Jurkat, Clone E6-1 (cell line): ENCODE measurements around the gene DCBLD1. TPM values are rescaled to one million over a fixed set of nuclear protein-coding genes. Genes with fewer than 3 reads are reported as not detected.
A peak's percentile ranks its signal among the peaks of the same experiment; 100 is the strongest.
"Not testable (repeated sequence)": the region's sequence is repeated elsewhere in the genome, so short reads cannot be mapped to it uniquely, and the experiment has no call there.

Source experiments
- DNase-seq: peaks from one replicate; pipeline ENCODE4 v3.0.0-alpha.2; 2011; ENCODE audit warnings: low read depth, low spot score
- H3K4me3 ChIP-seq: 2 replicates; pipeline ENCODE4 v1.5.1; 2011; ENCODE audit warnings: mild to moderate bottlenecking, low read length, control low read depth, moderate library complexity
- polyA plus RNA-seq: library from polyadenylated mRNA; unstranded; fragments of >200 nt; gene quantifications from one replicate; pipeline ENCODE4 v1.2.1, GENCODE V29; 2012; ENCODE audit warnings: missing spikeins; ENCODE audit not compliant: insufficient read length, insufficient read depth

Gene DCBLD1
- 4.9 TPM for polyA plus RNA-seq

- peak; percentile 11 for DNase-seq
- peak within 1 kb of the TSS; percentile 57 for H3K4me3 ChIP-seq
Measured at GRCh38 chr6:117482240-117483003, at the start of gene DCBLD1. DCBLD1 (plus strand) TSS chr6:117482674; CDS start chr6:117482782, 108 bp downstream.

GRCh38 chr6:117440706-117441525 is 41.6 kb upstream of the DCBLD1 start:
- H3K4me3 ChIP-seq, result no peak overlapping the region
- DNase-seq, result no peak

- DNase-seq, result no peak
- H3K4me3 ChIP-seq, result no peak overlapping the region
Measured at GRCh38 chr6:117441824-117442264, 40.6 kb upstream of the DCBLD1 start.

- DNase-seq, result not testable (repeated sequence)
Measured at GRCh38 chr6:117442313-117442712, 40.2 kb upstream of the DCBLD1 start.

GRCh38 chr6:117444600-117444999 is 37.9 kb upstream of the DCBLD1 start:
- H3K4me3 ChIP-seq, result no peak overlapping the region
- DNase-seq, result no peak

More at GRCh38 chr6:117442313-117442712, 40.2 kb upstream of the DCBLD1 start:
- not testable (repeated sequence) for H3K4me3 ChIP-seq

- DNase-seq, result no peak
- H3K4me3 ChIP-seq, result no peak overlapping the region
Measured at GRCh38 chr6:117446861-117447260, 35.6 kb upstream of the DCBLD1 start.

DNA sequence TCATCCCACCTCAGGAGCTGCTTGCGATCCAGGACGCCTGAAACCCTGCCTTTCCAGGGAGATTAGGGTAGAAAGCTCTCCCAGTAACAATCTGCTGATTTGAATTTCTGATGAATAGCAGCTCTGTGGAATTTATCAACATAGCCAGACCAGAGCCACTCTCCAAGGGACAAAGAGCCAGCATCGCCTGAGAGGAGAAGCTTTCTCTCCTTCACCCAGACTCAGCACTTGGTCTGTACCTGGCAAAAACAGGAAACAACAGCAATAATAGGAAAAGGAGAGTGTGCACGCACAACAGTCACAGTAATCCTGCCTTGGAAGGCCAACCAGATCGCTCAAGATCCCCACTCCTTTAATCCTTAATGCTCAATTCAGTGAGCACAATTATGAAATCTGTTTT is 34.5 kb upstream of the DCBLD1 start:
- DNase-seq, result no peak
- no peak overlapping the region for H3K4me3 ChIP-seq

- no peak for DNase-seq
- no peak overlapping the region for H3K4me3 ChIP-seq
Measured at GRCh38 chr6:117448732-117449485, 33.6 kb upstream of the DCBLD1 start.

DNA sequence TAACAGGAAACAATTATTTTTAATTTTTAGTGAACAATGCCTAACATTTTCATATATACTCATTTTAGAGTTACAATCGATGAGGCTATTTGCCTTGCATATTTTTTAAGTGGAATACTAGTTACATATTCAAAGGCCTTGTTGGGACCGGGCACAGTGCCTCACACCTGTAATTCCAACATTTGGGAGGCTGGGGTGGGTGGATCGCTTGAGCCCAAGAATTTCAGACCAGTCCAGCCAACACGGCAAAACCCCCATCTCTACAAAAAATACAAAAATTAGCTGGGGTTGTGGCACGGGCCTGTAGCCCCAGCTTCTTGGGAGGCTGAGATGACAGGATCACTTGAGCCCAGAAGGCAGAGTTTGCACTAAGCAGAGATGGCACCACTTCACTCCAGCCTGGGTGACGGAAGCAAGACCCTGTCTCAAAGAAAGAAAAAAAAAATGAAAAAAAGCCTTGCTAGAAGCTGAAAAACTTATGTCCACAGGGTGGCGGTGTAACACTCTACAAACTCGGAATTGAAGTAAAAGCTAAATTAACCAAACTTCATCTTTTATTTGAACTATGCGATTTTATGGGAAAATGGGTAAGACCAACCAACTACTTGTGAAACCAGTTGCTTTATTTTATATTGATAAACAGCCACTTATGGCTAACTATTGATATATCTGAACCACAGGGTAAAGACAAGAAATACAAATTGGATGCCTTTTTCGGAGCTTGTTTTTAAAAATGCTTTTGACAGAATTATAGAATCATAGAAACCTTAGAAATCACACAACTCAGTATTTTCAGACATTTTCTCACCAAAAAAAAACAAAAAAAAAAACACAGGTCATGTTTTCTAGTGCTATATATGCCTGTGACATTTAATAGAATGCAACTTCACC is 32.7 kb upstream of the DCBLD1 start:
- H3K4me3 ChIP-seq, result no peak overlapping the region
- peak; percentile 70 for DNase-seq

DNA sequence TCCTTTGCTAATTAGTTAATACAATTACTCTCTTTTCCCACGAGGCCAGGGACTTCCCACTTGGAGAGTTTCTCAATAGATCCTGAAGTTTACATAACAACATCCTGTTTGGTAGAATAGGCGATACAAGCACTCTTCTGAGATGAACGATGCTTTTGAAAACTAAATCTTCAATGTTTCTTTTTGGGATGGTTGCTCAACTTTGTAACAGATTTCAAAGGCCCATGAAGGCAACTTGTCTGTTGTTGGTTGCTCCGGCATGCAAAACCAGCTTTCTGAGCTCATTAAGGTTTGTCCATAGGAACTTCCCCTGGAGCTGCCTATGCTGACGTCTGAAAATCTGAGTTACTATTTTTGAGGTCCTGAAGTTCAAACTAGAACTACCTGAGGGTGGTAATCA is 30.8 kb upstream of the DCBLD1 start:
- no peak overlapping the region for H3K4me3 ChIP-seq
- no peak for DNase-seq

- DNase-seq, result no peak
- no peak overlapping the region for H3K4me3 ChIP-seq
Measured at GRCh38 chr6:117456250-117456649, 26.2 kb upstream of the DCBLD1 start.

GRCh38 chr6:117456998-117457397 is 25.5 kb upstream of the DCBLD1 start:
- no peak for DNase-seq
- H3K4me3 ChIP-seq, result no peak overlapping the region

GRCh38 chr6:117459204-117459944 is 23.1 kb upstream of the DCBLD1 start:
- H3K4me3 ChIP-seq, result no peak overlapping the region
- no peak for DNase-seq

GRCh38 chr6:117463762-117464665 is 18.5 kb upstream of the DCBLD1 start:
- H3K4me3 ChIP-seq, result no peak overlapping the region
- DNase-seq, result no peak

DNA sequence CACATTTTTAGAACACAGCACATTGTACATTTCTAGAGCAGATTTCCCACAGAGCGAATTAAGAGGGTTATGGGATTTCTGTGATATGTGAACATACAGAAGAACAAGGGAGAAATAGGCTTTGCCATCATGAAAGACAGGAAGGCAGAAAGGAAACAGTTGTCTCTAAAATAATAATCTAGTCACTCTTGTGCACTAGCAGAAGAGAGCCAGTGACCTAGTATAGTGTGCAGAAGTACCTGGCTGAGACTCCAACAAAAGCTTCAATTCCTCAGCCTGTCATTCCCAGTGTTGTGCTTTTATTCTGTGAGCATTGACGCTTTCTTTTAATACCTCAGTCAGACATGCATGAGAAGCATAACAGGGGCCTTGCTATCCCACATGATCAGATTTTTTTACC is 17.8 kb upstream of the DCBLD1 start:
- no peak for DNase-seq
- no peak overlapping the region for H3K4me3 ChIP-seq

DNA sequence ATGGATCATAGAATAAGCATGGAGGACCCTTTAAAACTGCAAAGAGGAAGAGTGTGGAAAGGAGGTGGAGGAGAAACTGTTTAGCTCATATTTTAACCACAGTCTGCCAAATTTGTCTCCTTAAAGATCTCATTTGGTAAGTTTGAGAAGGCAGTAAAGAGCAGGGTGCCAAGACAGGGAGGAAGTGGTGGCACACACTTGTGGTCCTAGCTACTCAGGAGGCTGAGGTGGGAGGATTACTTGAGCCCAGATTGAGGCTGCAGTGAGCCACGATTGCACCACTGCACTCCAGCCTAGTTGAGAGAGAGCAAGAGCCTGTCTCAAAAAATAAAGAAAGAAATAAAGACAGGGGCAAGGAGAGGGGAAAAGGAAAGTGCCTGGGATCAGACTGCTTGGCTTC is 16.8 kb upstream of the DCBLD1 start:
- H3K4me3 ChIP-seq, result no peak overlapping the region
- peak; percentile 9 for DNase-seq

GRCh38 chr6:117467876-117468275 is 14.6 kb upstream of the DCBLD1 start:
- no peak for DNase-seq
- no peak overlapping the region for H3K4me3 ChIP-seq
